ENCODE results near the gene WIPF2. TPM values are rescaled to one million over a fixed set of nuclear protein-coding genes. Genes with fewer than 3 reads are reported as not detected.
A peak's percentile ranks its signal among the peaks of the same experiment; 100 is the strongest.

Gene WIPF2
- total RNA-seq, 1 donor from 2014 or later: 7.8 TPM

GRCh38 chr17:40253565-40253964 lies 34.5 kb downstream of the WIPF2 start:
- DNase-seq: no peak

GRCh38 chr17:40259505-40259904 lies 40.4 kb downstream of the WIPF2 start:
- no peak for DNase-seq

GRCh38 chr17:40260528-40260927 lies 41.4 kb downstream of the WIPF2 start:
- no peak for DNase-seq

- DNase-seq: no peak
These were observed 45.5 kb downstream of the WIPF2 start for GRCh38 chr17:40264458-40265185.

- no peak for DNase-seq
These were observed 46.2 kb downstream of the WIPF2 start for GRCh38 chr17:40265337-40265736.

- no peak for DNase-seq
These were observed 47.8 kb downstream of the WIPF2 start for GRCh38 chr17:40266882-40267281.

GRCh38 chr17:40268141-40268712 lies 49.1 kb downstream of the WIPF2 start:
- no peak for DNase-seq

GRCh38 chr17:40278414-40278813 lies 59.3 kb downstream of the WIPF2 start:
- DNase-seq: no peak

GRCh38 chr17:40279402-40279801 lies 60.3 kb downstream of the WIPF2 start:
- DNase-seq: no peak

- no peak for DNase-seq
These were observed 62.6 kb downstream of the WIPF2 start for GRCh38 chr17:40281663-40282062.

- DNase-seq: no peak
These were observed 64.6 kb downstream of the WIPF2 start for GRCh38 chr17:40283662-40284061.

GRCh38 chr17:40284085-40284713 lies 65.1 kb downstream of the WIPF2 start:
- peak; percentile 54 for DNase-seq

GRCh38 chr17:40286473-40286872 lies 67.4 kb downstream of the WIPF2 start:
- DNase-seq: no peak

- DNase-seq: no peak
These were observed 68.0 kb downstream of the WIPF2 start for GRCh38 chr17:40287159-40287493.

- DNase-seq: peak; percentile 99
These were observed 68.6 kb downstream of the WIPF2 start, which contains the start of gene CDC6 for GRCh38 chr17:40287494-40288369. CDC6 (plus strand) TSS chr17:40287879; CDS start chr17:40289421, 1,542 bp downstream.

GRCh38 chr17:40290629-40291280 lies 71.7 kb downstream of the WIPF2 start:
- peak; percentile 73 for DNase-seq

- no peak for DNase-seq
These were observed 72.2 kb downstream of the WIPF2 start for GRCh38 chr17:40291281-40291664.

GRCh38 chr17:40293363-40293762 lies 74.3 kb downstream of the WIPF2 start:
- DNase-seq: peak; percentile 79

- no peak for DNase-seq
These were observed 76.7 kb downstream of the WIPF2 start for GRCh38 chr17:40295488-40296436.

GRCh38 chr17:40297511-40297910 lies 78.4 kb downstream of the WIPF2 start:
- no peak for DNase-seq

- no peak for DNase-seq
These were observed 79.6 kb downstream of the WIPF2 start for GRCh38 chr17:40298726-40299125.

All from skin of body (tissue), 2 donors.